IMR-90 (cell line): Measurements from ENCODE around the gene RAB3A. TPM values are rescaled to one million over a fixed set of nuclear protein-coding genes. Genes with fewer than 3 reads are reported as not detected.

Source experiments
- ATAC-seq: fragments of 200-7000 bp; cut with Tn5 transposase; 2 replicates; pipeline ENCODE4 v1.9.1; 2020; ENCODE audit warnings: low read depth, mild to moderate bottlenecking, moderate library complexity
- BruUV-seq: library from RNA; stranded (reverse); fragments of 400-500 nt; replicated peaks from 2 replicates; lab custom pipeline; 2021; lab: Mats Ljungman, UMichigan
- CTCF ChIA-PET: fragments of 300-600 bp; formaldehyde crosslinking; extraction: SDS; loops from one replicate; lab custom pipeline; 2021; ENCODE audit warnings: antibody characterized with exemption; lab: Yijun Ruan, JAX
- POLR2A ChIA-PET: fragments of 300-600 bp; sonication (Branson Sonifier 250); formaldehyde crosslinking; loops from one replicate; lab custom pipeline; 2022; ENCODE audit warnings: antibody characterized with exemption; ENCODE audit not compliant: unreplicated experiment; lab: Charles Lee
- DNase-seq: peaks from one replicate; pipeline ENCODE4 v3.0.0; 2013
- H2AFZ ChIP-seq: replicated peaks from 2 replicates; pipeline ENCODE3; 2013; ENCODE audit warnings: low read length, mild to moderate bottlenecking; ENCODE audit not compliant: poor library complexity
- H2AK5ac ChIP-seq: 2 replicates; pipeline ENCODE4 v1.6.1; 2013; ENCODE audit warnings: low read depth, low read length, inconsistent platforms
- H2AK9ac ChIP-seq: replicated peaks from 2 replicates; pipeline ENCODE3; 2013; ENCODE audit warnings: mild to moderate bottlenecking, low read depth, low read length, moderate library complexity; ENCODE audit not compliant: poor library complexity
- H2BK120ac ChIP-seq: 2 replicates; pipeline ENCODE4 v1.6.1; 2013; ENCODE audit warnings: low read depth, low read length, inconsistent platforms
- H2BK15ac ChIP-seq: 3 replicates; pipeline ENCODE4 v1.6.1; 2013; ENCODE audit warnings: low read depth, low read length, inconsistent platforms
- H2BK20ac ChIP-seq: 2 replicates; pipeline ENCODE4 v1.6.1; 2013; ENCODE audit warnings: low read depth, mild to moderate bottlenecking, inconsistent platforms, low read length, moderate library complexity
- H2BK5ac ChIP-seq: 2 replicates; pipeline ENCODE4 v1.6.1; 2013; ENCODE audit warnings: mild to moderate bottlenecking, low read depth, low read length, inconsistent platforms; ENCODE audit not compliant: poor library complexity, severe bottlenecking
- H3K14ac ChIP-seq: replicated peaks from 2 replicates; pipeline ENCODE4 v1.6.1; 2013; ENCODE audit warnings: low read depth, low read length, inconsistent platforms
- H3K18ac ChIP-seq: 2 replicates; pipeline ENCODE4 v1.6.1; 2013; ENCODE audit warnings: low read depth, low read length, control low read depth
- H3K23ac ChIP-seq: 2 replicates; pipeline ENCODE4 v1.6.1; 2013; ENCODE audit warnings: low read depth, low read length, inconsistent platforms
- H3K27ac ChIP-seq: 2 replicates; pipeline ENCODE4 v1.5.1; 2013; ENCODE audit warnings: mild to moderate bottlenecking, control low read depth, low read length; ENCODE audit not compliant: insufficient read depth
- H3K27me3 ChIP-seq: 2 replicates; pipeline ENCODE4 v1.6.1; 2013; ENCODE audit warnings: low read length; ENCODE audit not compliant: control insufficient read depth, insufficient read depth
- H3K36me3 ChIP-seq: 2 replicates; pipeline ENCODE4 v1.6.1; 2013; ENCODE audit warnings: low read length, mixed read lengths; ENCODE audit not compliant: control insufficient read depth, insufficient read depth
- H3K4ac ChIP-seq: 2 replicates; pipeline ENCODE4 v1.6.1; 2013; ENCODE audit warnings: low read depth, low read length, inconsistent platforms
- H3K4me1 ChIP-seq: 2 replicates; pipeline ENCODE4 v1.6.1; 2013; ENCODE audit warnings: low read length, mixed read lengths; ENCODE audit not compliant: control insufficient read depth, insufficient read depth
- H3K4me2 ChIP-seq: 2 replicates; pipeline ENCODE4 v1.6.1; 2013; ENCODE audit warnings: low read depth, mild to moderate bottlenecking, control low read depth, low read length, moderate library complexity
- H3K4me3 ChIP-seq: 2 replicates; pipeline ENCODE4 v1.5.1; 2013; ENCODE audit warnings: low read depth, mild to moderate bottlenecking, control low read depth, low read length, moderate library complexity; ENCODE audit not compliant: insufficient read depth
- H3K56ac ChIP-seq: 2 replicates; pipeline ENCODE4 v1.6.1; 2013; ENCODE audit warnings: low read length, inconsistent platforms; ENCODE audit not compliant: insufficient read depth; ENCODE audit errors: extremely low read depth
- H3K79me1 ChIP-seq, 2 experiments: 2 replicates each; pipeline ENCODE4 v1.6.1; 2013; ENCODE audit warnings: low read length in 2 of 2, inconsistent platforms in 1 of 2, low read depth in 1 of 2
- H3K9ac ChIP-seq: 2 replicates; pipeline ENCODE4 v1.6.1; 2013; ENCODE audit warnings: low read depth, low read length, control low read depth
- H3K9me1 ChIP-seq: 2 replicates; pipeline ENCODE4 v1.6.1; 2013; ENCODE audit warnings: low read length, inconsistent platforms; ENCODE audit not compliant: insufficient read depth
- H3K9me3 ChIP-seq: 2 replicates; pipeline ENCODE4 v1.6.1; 2013; ENCODE audit warnings: low read length; ENCODE audit not compliant: control insufficient read depth, insufficient read depth
- H4K20me1 ChIP-seq: 2 replicates; pipeline ENCODE4 v1.6.1; 2013; ENCODE audit warnings: low read length, inconsistent platforms; ENCODE audit not compliant: insufficient read depth
- H4K5ac ChIP-seq: 2 replicates; pipeline ENCODE4 v1.6.1; 2013; ENCODE audit warnings: mild to moderate bottlenecking, low read depth, low read length, control low read depth
- H4K8ac ChIP-seq, 2 experiments: 2 replicates each; pipeline ENCODE4 v1.6.1; 2013; ENCODE audit warnings: low read depth in 2 of 2, low read length in 2 of 2, control low read depth in 1 of 2, inconsistent platforms in 1 of 2
- H4K91ac ChIP-seq: 2 replicates; pipeline ENCODE4 v1.6.1; 2013; ENCODE audit warnings: low read depth, low read length, inconsistent platforms; ENCODE audit not compliant: insufficient read depth
- BHLHE40 ChIP-seq: fragments of 150-350 bp; IDR thresholded peaks from 2 replicates; pipeline ENCODE4 v1.6.1; 2016; ENCODE audit warnings: mild to moderate bottlenecking, low read depth, low read length
- CTCF ChIP-seq: conservative IDR thresholded peaks from 2 replicates; pipeline ENCODE4 v1.5.1; 2012; ENCODE audit warnings: mild to moderate bottlenecking, low read depth, low read length, improper control_type of control experiment
- MAFK ChIP-seq: IDR thresholded peaks from 2 replicates; pipeline ENCODE4 v1.6.1; 2012; ENCODE audit warnings: low read depth, low read length, improper control_type of control experiment
- MAZ ChIP-seq: IDR thresholded peaks from 2 replicates; pipeline ENCODE4 v1.6.1; 2012; ENCODE audit warnings: low read depth, mild to moderate bottlenecking, low read length, improper control_type of control experiment, moderate library complexity, borderline replicate concordance
- NFE2L2 ChIP-seq: fragments of 150-350 bp; IDR thresholded peaks from 2 replicates; pipeline ENCODE4 v1.6.1; 2016; ENCODE audit warnings: low read depth, mild to moderate bottlenecking, low read length
- POLR2A ChIP-seq: IDR thresholded peaks from 2 replicates; pipeline ENCODE4 v1.6.1; 2012; ENCODE audit warnings: mild to moderate bottlenecking, low read depth, low read length
- RCOR1 ChIP-seq: IDR thresholded peaks from 2 replicates; pipeline ENCODE4 v1.6.1; 2012; ENCODE audit warnings: mild to moderate bottlenecking, low read length, improper control_type of control experiment; ENCODE audit not compliant: insufficient replicate concordance
- SMC3 ChIP-seq: fragments of 150-350 bp; IDR thresholded peaks from 2 replicates; pipeline ENCODE4 v1.6.1; 2016; ENCODE audit warnings: low read depth, mild to moderate bottlenecking, antibody characterized with exemption, low read length, moderate library complexity
- WGBS, 2 experiments: methylation state at CpG; one replicate each; pipeline versions ENCODE4 v1.1.5 to v1.1.7; 2013; ENCODE audit warnings: missing lambda C conversion rate in 2 of 2; ENCODE audit not compliant: insufficient read length in 1 of 2; ENCODE audit errors: extremely low coverage in 2 of 2; 5-methylcytosine and 5-hydroxymethylcytosine counted together
- dilution Hi-C: fragments of 300-500 bp; cut with HindIII; formaldehyde crosslinking; loops from one replicate; pipeline ENCODE4 v1.14.3; 2018; ENCODE audit warnings: low sequenced_read_pairs; ENCODE audit not compliant: unreplicated experiment
- in situ Hi-C: fragments of 300-500 bp; cut with MboI; formaldehyde crosslinking; loops from 3 replicates; pipeline ENCODE4 v1.14.3; 2019; ENCODE audit warnings: low sequenced_read_pairs, inconsistent platforms, mixed read lengths
- intact Hi-C: fragments of 100-400 bp; cut with micrococcal nuclease; formaldehyde crosslinking; loops from 2 replicates; pipeline ENCODE4 v1.10.0; 2022
- polyA plus RNA-seq, 3 experiments: library from polyadenylated mRNA; depleted of rRNA; stranded (reverse); fragments of >200 nt; gene quantifications; 2 replicates each; pipeline ENCODE4 v1.2.3, GENCODE V29; 2012; ENCODE audit warnings: low replicate concordance in 1 of 3
- total RNA-seq: library from RNA; depleted of rRNA; stranded (reverse); fragments of >200 nt; gene quantifications from 2 replicates; pipeline ENCODE4 v1.2.3, GENCODE V29; 2012

Gene RAB3A
- total and polyA plus RNA-seq, 2 of the 4 experiments (the other 2 are of a cell fraction), result 3.0 to 13.6 TPM

GRCh38 chr19:18229915-18230314 is 26.1 kb upstream of the RAB3A start (continued):
- no peak for TF ChIP-seq BHLHE40
- no peak for TF ChIP-seq MAZ
- no peak for TF ChIP-seq MAFK

- Histone ChIP-seq H3K27ac (no peak overlapping the region), H3K9ac (no peak overlapping the region), H3K4me3 (no peak overlapping the region), H3K36me3 (no peaks in the 10 kb centered on the region), H4K20me1 (peaks cover 5% of the 10 kb centered on the region; the same call in 1 of the 2 replicates), H2AK9ac (no peak overlapping the region), H4K5ac (no peak overlapping the region), H3K9me1 (no peaks in the 10 kb centered on the region), H2BK120ac (no peak overlapping the region), H3K4me2 (no peak overlapping the region), H2AK5ac (no peak overlapping the region), H4K91ac (no peak overlapping the region), H3K23ac (no peak overlapping the region), H3K14ac (no peak overlapping the region), H3K79me1 (no peaks in the 10 kb centered on the region), H3K4ac (no peak overlapping the region), H3K9me3 (peaks cover 3% of the 10 kb centered on the region; the same call in 1 of the 2 replicates), H2BK5ac (no peak overlapping the region), H3K4me1 (peaks cover 7% of the 10 kb centered on the region), H2AFZ (no peak overlapping the region), H3K18ac (no peak overlapping the region), H3K27me3 (peaks cover 20% of the 10 kb centered on the region; the same call in 1 of the 2 replicates), H2BK15ac (no peak overlapping the region), H3K56ac (no peak overlapping the region), H4K8ac (no peak overlapping the region), H2BK20ac (no peak overlapping the region)
- WGBS, 2 experiments, result no CpG with 5 or more reads among the region's 5 CpGs
- in situ Hi-C loops (no loop called here), intact Hi-C loops (no loop called here), dilution Hi-C loops (no loop called here)
- ChIA-PET POLR2A (no interaction called here), CTCF (no interaction called here)
- DNase-seq (no peak), ATAC-seq (no peak)
- no peak for TF ChIP-seq NFE2L2
- TF ChIP-seq MAFK, result no peak
- TF ChIP-seq BHLHE40, result no peak
- TF ChIP-seq RCOR1, result peak; percentile 29
- TF ChIP-seq CTCF, result peak; percentile 43
- no peak for TF ChIP-seq POLR2A
- TF ChIP-seq SMC3, result peak; percentile 14; the same call in 1 of the 2 replicates
- no TSS peak for BruUV-seq
Measured at GRCh38 chr19:18229474-18229873, 25.6 kb upstream of the RAB3A start.
